Liver (tissue), 3 donors: ENCODE data around the gene PEX11A.

Experiments
- CTCF ChIP-seq: fragments of 150-350 bp; IDR thresholded peaks from 2 replicates; pipeline ENCODE4 v1.5.1; 2017; ENCODE audit warnings: improper control_type of control experiment, low read depth, low read length; ENCODE audit not compliant: missing input control
- RAD21 ChIP-seq, 2 donors: IDR thresholded peaks; 2 replicates each; pipeline ENCODE4 v1.6.1; 2016; ENCODE audit warnings: antibody characterized with exemption in 2 of 2, mild to moderate bottlenecking in 2 of 2
- YY1 ChIP-seq: IDR thresholded peaks from 2 replicates; pipeline ENCODE4 v1.6.1; 2016; ENCODE audit warnings: antibody characterized with exemption, mild to moderate bottlenecking
- ZBTB33 ChIP-seq: IDR thresholded peaks from 2 replicates; pipeline ENCODE4 v1.6.1; 2016; ENCODE audit warnings: antibody characterized with exemption
- donor health status: healthy.
- donor health status: healthy.

GRCh38 chr15:89632563-89633430, 57.8 kb downstream of the PEX11A start:
- TF ChIP-seq CTCF (no peak), YY1 (no peak), ZBTB33 (no peak), RAD21 (IDR thresholded peaks at IDR 0.05) (no peak)
